Panc1 (cell line): ENCODE measurements around the gene AIRE.

ENCODE experiments used
- CTCF ChIP-seq: fragments of 450-650 bp; IDR thresholded peaks from 2 replicates; pipeline ENCODE4 v1.5.1; 2017; ENCODE audit warnings: mild to moderate bottlenecking
- POLR2AphosphoS5 ChIP-seq: IDR thresholded peaks from 2 replicates; pipeline ENCODE4 v1.6.1; 2012; ENCODE audit warnings: mild to moderate bottlenecking, low read depth, low read length, moderate library complexity

- TF ChIP-seq CTCF, result no peak
- no peak for TF ChIP-seq POLR2AphosphoS5
These were observed 23.2 kb upstream of the AIRE start for GRCh38 chr21:44262338-44263056.
